ENCODE measurements around the gene INPP5D.

DNA sequence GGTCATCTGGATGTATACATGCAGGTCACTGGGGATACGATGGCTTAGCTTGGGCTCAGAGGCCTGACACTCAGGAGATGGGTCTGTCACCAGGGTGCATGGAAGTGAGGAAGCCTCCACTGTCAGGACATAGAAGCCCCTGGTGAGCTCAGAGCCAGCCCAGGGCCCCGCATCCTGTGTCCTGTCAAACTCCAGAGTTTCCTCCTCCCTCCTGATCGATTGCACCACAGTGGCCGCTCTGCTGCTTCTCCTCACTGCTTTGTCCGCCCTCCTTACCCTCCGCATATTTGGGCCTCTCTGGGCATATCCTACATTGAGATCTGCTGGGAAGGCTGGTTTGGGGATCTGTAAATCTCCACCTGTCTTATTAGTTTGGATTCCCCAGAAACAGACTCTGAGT lies 153.8 kb downstream of the INPP5D start:
- TF ChIP-seq, protein P1, sequence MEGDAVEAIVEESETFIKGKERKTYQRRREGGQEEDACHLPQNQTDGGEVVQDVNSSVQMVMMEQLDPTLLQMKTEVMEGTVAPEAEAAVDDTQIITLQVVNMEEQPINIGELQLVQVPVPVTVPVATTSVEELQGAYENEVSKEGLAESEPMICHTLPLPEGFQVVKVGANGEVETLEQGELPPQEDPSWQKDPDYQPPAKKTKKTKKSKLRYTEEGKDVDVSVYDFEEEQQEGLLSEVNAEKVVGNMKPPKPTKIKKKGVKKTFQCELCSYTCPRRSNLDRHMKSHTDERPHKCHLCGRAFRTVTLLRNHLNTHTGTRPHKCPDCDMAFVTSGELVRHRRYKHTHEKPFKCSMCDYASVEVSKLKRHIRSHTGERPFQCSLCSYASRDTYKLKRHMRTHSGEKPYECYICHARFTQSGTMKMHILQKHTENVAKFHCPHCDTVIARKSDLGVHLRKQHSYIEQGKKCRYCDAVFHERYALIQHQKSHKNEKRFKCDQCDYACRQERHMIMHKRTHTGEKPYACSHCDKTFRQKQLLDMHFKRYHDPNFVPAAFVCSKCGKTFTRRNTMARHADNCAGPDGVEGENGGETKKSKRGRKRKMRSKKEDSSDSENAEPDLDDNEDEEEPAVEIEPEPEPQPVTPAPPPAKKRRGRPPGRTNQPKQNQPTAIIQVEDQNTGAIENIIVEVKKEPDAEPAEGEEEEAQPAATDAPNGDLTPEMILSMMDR (IDR thresholded peaks at IDR 0.05), result no peak
- TF ChIP-seq POLR2AphosphoS5 (IDR thresholded peaks at IDR 0.05; ENCODE audit: insufficient read depth in 1 of 2, low read depth in 1 of 2), result no peak
- no peak for TF ChIP-seq POLR2A (IDR thresholded peaks at IDR 0.05)
